ENCODE results near the gene CWC25.

- TF ChIP-seq CTCF (conservative IDR thresholded peaks at IDR 0.05 in 1 of 2, IDR thresholded peaks at IDR 0.05 in 1 of 2; ENCODE audit: extremely low read depth in 1 of 2, insufficient read depth in 1 of 2, low read depth in 1 of 2, low read length in 2 of 2) (no peak), EZH2 (IDR thresholded peaks at IDR 0.05; ENCODE audit: borderline replicate concordance, low read length) (no peak)
Observed at GRCh38 chr17:38869526-38870258, 44.6 kb upstream of the CWC25 start, which contains the start of gene LASP1.

All from mammary epithelial cell (primary cell).